ENCODE results near the gene AP1G1. TPM values are rescaled to one million over a fixed set of nuclear protein-coding genes. Genes with fewer than 3 reads are reported as not detected.

Gene AP1G1
- polyA plus RNA-seq, 1 experiment = 59.8 TPM

- Histone ChIP-seq H3K36me3 (ENCODE audit: control insufficient read depth, insufficient read depth, low read length) (peaks cover 34% of the 10 kb centered on the region), H3K27me3 (ENCODE audit: control insufficient read depth, insufficient read depth, low read length) (no peaks in the 10 kb centered on the region), H3K4me3 (ENCODE audit: low read depth, low read length) (no peak overlapping the region)
- TF ChIP-seq CTCF (IDR thresholded peaks at IDR 0.05; ENCODE audit: insufficient read depth, low read depth, low read length) = no peak
- ChIA-PET CTCF (interaction anchor here (1.0 to 1.1 kb wide), 2 partner anchors 30 to 109 kb away, joined by 3 to 5 read pairs; no protein-coding TSS in a partner anchor), POLR2A (no interaction called here)
- DNase-seq (ENCODE audit: low read depth) = no peak
Observed at GRCh38 chr16:71852561-71852960, 43.9 kb upstream of the AP1G1 start.

- H3K36me3 ChIP-seq (ENCODE audit: control insufficient read depth, insufficient read depth, low read length) = peaks cover 34% of the 10 kb centered on the region
- ChIA-PET POLR2A (no interaction called here), CTCF (no interaction called here)
- no peak for DNase-seq (ENCODE audit: low read depth)
- TF ChIP-seq CTCF (IDR thresholded peaks at IDR 0.05; ENCODE audit: insufficient read depth, low read depth, low read length) = no peak
- H3K27me3 ChIP-seq (ENCODE audit: control insufficient read depth, insufficient read depth, low read length) = no peaks in the 10 kb centered on the region
- no peak overlapping the region for H3K4me3 ChIP-seq (ENCODE audit: low read depth, low read length)
Observed at GRCh38 chr16:71852158-71852557, 43.5 kb upstream of the AP1G1 start.

- peaks cover 34% of the 10 kb centered on the region for H3K36me3 ChIP-seq (ENCODE audit: control insufficient read depth, insufficient read depth, low read length)
- POLR2A ChIA-PET = no interaction called here
- no peak for DNase-seq (ENCODE audit: low read depth)
- CTCF ChIA-PET = no interaction called here
- no peaks in the 10 kb centered on the region for H3K27me3 ChIP-seq (ENCODE audit: control insufficient read depth, insufficient read depth, low read length)
- no peak overlapping the region for H3K4me3 ChIP-seq (ENCODE audit: low read depth, low read length)
- no peak for TF ChIP-seq CTCF (IDR thresholded peaks at IDR 0.05; ENCODE audit: insufficient read depth, low read depth, low read length)
Observed at GRCh38 chr16:71851746-71852145, 43.1 kb upstream of the AP1G1 start.

GRCh38 chr16:71848622-71849021 lies 40.0 kb upstream of the AP1G1 start:
- Histone ChIP-seq H3K4me3 (ENCODE audit: low read depth, low read length) (no peak overlapping the region), H3K36me3 (ENCODE audit: control insufficient read depth, insufficient read depth, low read length) (peaks cover 31% of the 10 kb centered on the region), H3K27me3 (ENCODE audit: control insufficient read depth, insufficient read depth, low read length) (no peaks in the 10 kb centered on the region)
- no peak for DNase-seq (ENCODE audit: low read depth)
- POLR2A ChIA-PET = no interaction called here
- CTCF ChIA-PET = interaction anchor here (1.0 kb wide), 1 partner anchor 34 kb away, joined by 3 read pairs; no protein-coding TSS in a partner anchor
- TF ChIP-seq CTCF (IDR thresholded peaks at IDR 0.05; ENCODE audit: insufficient read depth, low read depth, low read length) = no peak

GRCh38 chr16:71847096-71847495 lies 38.5 kb upstream of the AP1G1 start:
- ChIA-PET POLR2A (no interaction called here), CTCF (interaction anchor here (1.5 kb wide), 1 partner anchor 16 kb away, joined by 4 read pairs; no protein-coding TSS in a partner anchor)
- no peak for TF ChIP-seq CTCF (IDR thresholded peaks at IDR 0.05; ENCODE audit: insufficient read depth, low read depth, low read length)
- Histone ChIP-seq H3K27me3 (ENCODE audit: control insufficient read depth, insufficient read depth, low read length) (no peaks in the 10 kb centered on the region), H3K36me3 (ENCODE audit: control insufficient read depth, insufficient read depth, low read length) (peaks cover 28% of the 10 kb centered on the region), H3K4me3 (ENCODE audit: low read depth, low read length) (peak overlapping the region; percentile 93)
- no peak for DNase-seq (ENCODE audit: low read depth)
